Trophoblast cell (in vitro differentiated cells and primary cell): Measurements from ENCODE around the gene ACTA1.
"Not testable (repeated sequence)": the region's sequence is repeated elsewhere in the genome, so short reads cannot be mapped to it uniquely, and the experiment has no call there.

Experiments used
- DNase-seq, 2 donors: peaks; one replicate each; pipeline ENCODE4 v3.0.0-alpha.2; 2016
- H2AFZ ChIP-seq: 2 replicates; pipeline ENCODE4 v1.6.1; 2013; ENCODE audit warnings: low read length, moderate library complexity, mild to moderate bottlenecking; ENCODE audit not compliant: insufficient read depth, poor library complexity
- H2AK5ac ChIP-seq: 2 replicates; pipeline ENCODE4 v1.6.1; 2013; ENCODE audit warnings: mild to moderate bottlenecking, low read length
- H2BK120ac ChIP-seq: 2 replicates; pipeline ENCODE4 v1.6.1; 2013; ENCODE audit warnings: low read length, mild to moderate bottlenecking, moderate library complexity; ENCODE audit not compliant: insufficient read depth, poor library complexity
- H2BK12ac ChIP-seq: 2 replicates; pipeline ENCODE4 v1.6.1; 2013; ENCODE audit warnings: mild to moderate bottlenecking, low read length, moderate library complexity
- H2BK5ac ChIP-seq: 2 replicates; pipeline ENCODE4 v1.6.1; 2013; ENCODE audit warnings: low read length, low read depth, moderate library complexity, mild to moderate bottlenecking; ENCODE audit not compliant: poor library complexity
- H3K14ac ChIP-seq: 2 replicates; pipeline ENCODE4 v1.6.1; 2013; ENCODE audit warnings: mild to moderate bottlenecking, low read length
- H3K18ac ChIP-seq: 2 replicates; pipeline ENCODE4 v1.6.1; 2013; ENCODE audit warnings: mild to moderate bottlenecking, low read length
- H3K23ac ChIP-seq: 2 replicates; pipeline ENCODE4 v1.6.1; 2013; ENCODE audit warnings: low read length
- H3K27ac ChIP-seq: 2 replicates; pipeline ENCODE4 v1.5.1; 2013; ENCODE audit warnings: low read depth, mild to moderate bottlenecking, inconsistent platforms, low read length, moderate library complexity
- H3K27me3 ChIP-seq: 2 replicates; pipeline ENCODE4 v1.6.1; 2013; ENCODE audit warnings: inconsistent platforms, mild to moderate bottlenecking, low read length, moderate library complexity; ENCODE audit not compliant: insufficient read depth
- H3K36me3 ChIP-seq, 2 experiments: 1 replicate in 1 of 2; 2 replicates in 1 of 2; pipeline ENCODE4 v1.6.1; 2013; ENCODE audit warnings: low read length in 2 of 2, mild to moderate bottlenecking in 2 of 2, moderate library complexity in 1 of 2; ENCODE audit not compliant: insufficient read depth in 2 of 2, control insufficient read depth in 1 of 2
- H3K4ac ChIP-seq: 2 replicates; pipeline ENCODE4 v1.6.1; 2013; ENCODE audit warnings: low read depth, mild to moderate bottlenecking, low read length, moderate library complexity
- H3K4me1 ChIP-seq, 2 experiments: 1 replicate in 1 of 2; 2 replicates in 1 of 2; pipeline ENCODE4 v1.6.1; 2013; ENCODE audit warnings: low read length in 2 of 2, mild to moderate bottlenecking in 2 of 2, moderate library complexity in 1 of 2; ENCODE audit not compliant: insufficient read depth in 2 of 2, control insufficient read depth in 1 of 2
- H3K4me2 ChIP-seq: 2 replicates; pipeline ENCODE4 v1.6.1; 2013; ENCODE audit warnings: inconsistent platforms, mild to moderate bottlenecking, low read length, moderate library complexity
- H3K4me3 ChIP-seq: 2 replicates; pipeline ENCODE4 v1.5.1; 2013; ENCODE audit warnings: mild to moderate bottlenecking, low read depth, low read length, inconsistent platforms
- H3K79me1 ChIP-seq: one replicate; pipeline ENCODE4 v1.6.1; 2013; ENCODE audit warnings: low read length
- H3K79me2 ChIP-seq: 2 replicates; pipeline ENCODE4 v1.6.1; 2013; ENCODE audit warnings: low read length, mild to moderate bottlenecking; ENCODE audit not compliant: control insufficient read depth, insufficient read depth, poor library complexity
- H3K9ac ChIP-seq: 2 replicates; pipeline ENCODE4 v1.6.1; 2013; ENCODE audit warnings: mild to moderate bottlenecking, low read length
- H3K9me3 ChIP-seq: 2 replicates; pipeline ENCODE4 v1.6.1; 2013; ENCODE audit warnings: low read depth, mild to moderate bottlenecking, control low read depth, inconsistent platforms, low read length; ENCODE audit not compliant: insufficient read depth
- H4K12ac ChIP-seq: 2 replicates; pipeline ENCODE4 v1.6.1; 2013; ENCODE audit warnings: low read depth, mild to moderate bottlenecking, low read length, moderate library complexity
- H4K8ac ChIP-seq: 2 replicates; pipeline ENCODE4 v1.6.1; 2013; ENCODE audit warnings: low read depth, mild to moderate bottlenecking, low read length, moderate library complexity
- H4K91ac ChIP-seq: one replicate; pipeline ENCODE4 v1.6.1; 2013; ENCODE audit warnings: low read depth, mild to moderate bottlenecking, low read length, moderate library complexity
- WGBS: extraction: QIAGEN DNeasy Blood & Tissue Kit; methylation state at CpG from one replicate; pipeline ENCODE4 v1.1.7; 2013; ENCODE audit warnings: missing lambda C conversion rate; ENCODE audit not compliant: insufficient read length, insufficient coverage; ENCODE audit errors: extremely low coverage; 5-methylcytosine and 5-hydroxymethylcytosine counted together

Gene ACTA1

GRCh38 chr1:229402329-229402728 lies 31.6 kb downstream of the ACTA1 start:
- H3K4me2 ChIP-seq, H4K8ac ChIP-seq, H3K79me1 ChIP-seq, H2BK120ac ChIP-seq, H3K27me3 ChIP-seq, H3K9ac ChIP-seq, H3K14ac ChIP-seq, H3K18ac ChIP-seq, H3K4ac ChIP-seq, H3K9me3 ChIP-seq, H3K36me3 ChIP-seq, H3K27ac ChIP-seq, H3K23ac ChIP-seq, H3K4me1 ChIP-seq, H4K91ac ChIP-seq, H2AFZ ChIP-seq, H3K4me3 ChIP-seq, H2AK5ac ChIP-seq, H4K12ac ChIP-seq, DNase-seq, H2BK5ac ChIP-seq, H3K79me2 ChIP-seq, H2BK12ac ChIP-seq: not testable (repeated sequence)
- no CpG with 5 or more reads among the region's 4 CpGs for WGBS

GRCh38 chr1:229397762-229398161 lies 36.1 kb downstream of the ACTA1 start:
- no peak overlapping the region for H3K4me2 ChIP-seq
- no peaks in the 10 kb centered on the region for H3K79me1 ChIP-seq
- H2BK5ac ChIP-seq = no peak overlapping the region

GRCh38 chr1:229396585-229397206 lies 37.2 kb downstream of the ACTA1 start:
- H3K36me3 ChIP-seq = no peaks in the 10 kb centered on the region

More at GRCh38 chr1:229397762-229398161, 36.1 kb downstream of the ACTA1 start:
- Histone ChIP-seq H3K79me2 (no peaks in the 10 kb centered on the region), H3K27me3 (no peaks in the 10 kb centered on the region), H3K27ac (no peak overlapping the region), H2BK120ac (no peak overlapping the region), H3K9me3 (no peaks in the 10 kb centered on the region), H4K91ac (no peak overlapping the region), H3K36me3 (no peaks in the 10 kb centered on the region), H4K8ac (no peak overlapping the region), H4K12ac (no peak overlapping the region), H3K14ac (no peak overlapping the region), H3K4me3 (no peak overlapping the region), H3K23ac (no peak overlapping the region), H3K18ac (no peak overlapping the region), H2BK12ac (no peak overlapping the region), H3K4ac (no peak overlapping the region), H2AFZ (no peak overlapping the region), H3K9ac (no peak overlapping the region), H3K4me1 (no peaks in the 10 kb centered on the region), H2AK5ac (no peak overlapping the region)
- WGBS = no CpG with 5 or more reads among the region's 5 CpGs
- no peak for DNase-seq

GRCh38 chr1:229394517-229394916 lies 39.4 kb downstream of the ACTA1 start:
- H2BK120ac ChIP-seq, H3K4me2 ChIP-seq, H2AFZ ChIP-seq, H4K91ac ChIP-seq, H4K12ac ChIP-seq, H3K4ac ChIP-seq, H3K79me1 ChIP-seq, H3K9me3 ChIP-seq, H3K4me1 ChIP-seq, H3K27me3 ChIP-seq, H2BK5ac ChIP-seq, DNase-seq, H3K23ac ChIP-seq, H3K27ac ChIP-seq, H3K14ac ChIP-seq, H3K36me3 ChIP-seq, H3K9ac ChIP-seq, H3K18ac ChIP-seq, H2BK12ac ChIP-seq, H3K4me3 ChIP-seq, H4K8ac ChIP-seq, H2AK5ac ChIP-seq, H3K79me2 ChIP-seq: not testable (repeated sequence)
- WGBS = no CpG with 5 or more reads among the region's 5 CpGs

More at GRCh38 chr1:229396585-229397206, 37.2 kb downstream of the ACTA1 start:
- Histone ChIP-seq H2AK5ac (no peak overlapping the region), H4K91ac (no peak overlapping the region), H3K4me2 (no peak overlapping the region), H3K9me3 (no peaks in the 10 kb centered on the region), H2BK120ac (no peak overlapping the region), H3K4ac (no peak overlapping the region), H3K23ac (no peak overlapping the region), H3K79me1 (no peaks in the 10 kb centered on the region), H3K27ac (no peak overlapping the region), H3K18ac (no peak overlapping the region), H4K8ac (no peak overlapping the region), H3K27me3 (no peaks in the 10 kb centered on the region), H3K14ac (no peak overlapping the region), H3K4me1 (no peaks in the 10 kb centered on the region), H2BK12ac (no peak overlapping the region), H4K12ac (no peak overlapping the region), H3K4me3 (no peak overlapping the region), H3K9ac (no peak overlapping the region), H3K79me2 (no peaks in the 10 kb centered on the region), H2AFZ (no peak overlapping the region), H2BK5ac (no peak overlapping the region)
- WGBS = no CpG with 5 or more reads among the region's 11 CpGs
- no peak for DNase-seq
